Measurements from ENCODE around the gene MGMT.
"Not testable (repeated sequence)": the region's sequence is repeated elsewhere in the genome, so short reads cannot be mapped to it uniquely, and the experiment has no call there.

DNA sequence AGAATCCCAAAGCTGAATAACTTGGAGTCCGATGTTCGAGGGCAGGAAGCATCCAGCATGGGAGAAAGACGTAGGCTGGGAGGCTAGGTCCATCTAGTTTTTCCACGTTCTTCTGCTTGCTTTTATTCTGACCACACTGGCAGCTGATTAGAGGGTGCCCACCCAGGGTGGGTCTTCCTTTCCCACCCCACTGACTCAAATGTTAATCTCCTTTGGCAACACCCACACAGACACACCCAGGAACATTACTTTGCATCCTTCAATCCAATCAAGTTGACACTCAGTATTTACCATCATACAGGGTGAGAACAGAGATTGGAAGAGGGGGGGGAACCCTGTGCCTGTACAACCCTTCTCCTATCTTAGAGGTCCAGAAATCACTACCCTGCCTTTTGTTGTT lies 31.3 kb upstream of the MGMT start:
- not testable (repeated sequence) for TF ChIP-seq POLR2A, CTCF, POLR2AphosphoS5 (IDR thresholded peaks at IDR 0.05)
